Endometrium (tissue), 2 donors: ENCODE data around the gene FILIP1.

Experiments used
- FAIRE-seq: peaks from 2 replicates; lab custom pipeline; 2012; peaks lifted over from hg19 to GRCh38; lab: Jason Lieb, UNC
- donor health status: control.
- donor health status: control.

The FILIP1 gene

GRCh38 chr6:75495011-75495410, 1.4 kb upstream of the FILIP1 start:
- FAIRE-seq = no peak

- no peak for FAIRE-seq
Measured at GRCh38 chr6:75494290-75494689, 690 bp upstream of the FILIP1 start.

GRCh38 chr6:75492386-75493153, 1.0 kb downstream of the FILIP1 start:
- no peak for FAIRE-seq

- FAIRE-seq = no peak
Measured at GRCh38 chr6:75491291-75491690, 2.3 kb downstream of the FILIP1 start.

- no peak for FAIRE-seq
Measured at GRCh38 chr6:75490706-75491105, 2.9 kb downstream of the FILIP1 start.

GRCh38 chr6:75489025-75489424, 4.6 kb downstream of the FILIP1 start:
- no peak for FAIRE-seq

GRCh38 chr6:75488033-75488432, 5.6 kb downstream of the FILIP1 start:
- no peak for FAIRE-seq

- no peak for FAIRE-seq
Measured at GRCh38 chr6:75486850-75487518, 6.6 kb downstream of the FILIP1 start.

- FAIRE-seq = no peak
Measured at GRCh38 chr6:75484535-75484934, 9.1 kb downstream of the FILIP1 start.

GRCh38 chr6:75483136-75483952, 10.3 kb downstream of the FILIP1 start:
- no peak for FAIRE-seq

GRCh38 chr6:75481936-75482593, 11.5 kb downstream of the FILIP1 start:
- FAIRE-seq = no peak

- FAIRE-seq = no peak
Measured at GRCh38 chr6:75481394-75481793, 12.2 kb downstream of the FILIP1 start.

GRCh38 chr6:75480425-75480824, 13.2 kb downstream of the FILIP1 start:
- no peak for FAIRE-seq

GRCh38 chr6:75479712-75480111, 13.9 kb downstream of the FILIP1 start:
- FAIRE-seq = no peak

- FAIRE-seq = no peak
Measured at GRCh38 chr6:75478929-75479328, 14.7 kb downstream of the FILIP1 start.

- FAIRE-seq = no peak
Measured at GRCh38 chr6:75472885-75473284, 20.7 kb downstream of the FILIP1 start.

GRCh38 chr6:75467966-75468365, 25.6 kb downstream of the FILIP1 start:
- FAIRE-seq = no peak

- FAIRE-seq = no peak
Measured at GRCh38 chr6:75467284-75467683, 26.3 kb downstream of the FILIP1 start.

GRCh38 chr6:75466636-75467035, 27.0 kb downstream of the FILIP1 start:
- FAIRE-seq = no peak

- FAIRE-seq = no peak
Measured at GRCh38 chr6:75463908-75464307, 29.7 kb downstream of the FILIP1 start.

GRCh38 chr6:75463061-75463460, 30.5 kb downstream of the FILIP1 start:
- FAIRE-seq = no peak

GRCh38 chr6:75460681-75461080, 32.9 kb downstream of the FILIP1 start:
- FAIRE-seq = no peak
